ENCODE measurements around the gene MYO9A. TPM values are rescaled to one million over a fixed set of nuclear protein-coding genes. Genes with fewer than 3 reads are reported as not detected.

MYO9A gene
- total and polyA plus RNA-seq, 10 of the 15 experiments (the other 5 are each of a cell fraction or from before 2014, with no cell fraction given), result 3.3 to 25.3 (median 12.2) TPM

- intact Hi-C loops (cut with micrococcal nuclease; ENCODE audit: unreplicated experiment), result no loop called here
- BruUV-seq (replicated peaks), result no TSS peak
- H3K4me3 ChIP-seq, result no peak overlapping the region
Observed at GRCh38 chr15:71776304-71776703, 341.6 kb downstream of the MYO9A start.

GRCh38 chr15:71775856-71776255 is 342.1 kb downstream of the MYO9A start:
- no peak overlapping the region for H3K9ac ChIP-seq (ENCODE audit: control insufficient read depth, insufficient read depth, low read length)
- H3K36me3 ChIP-seq (ENCODE audit: control insufficient read depth in 2 of 2, insufficient read depth in 2 of 2, low read length in 1 of 2), result no peaks in the 10 kb centered on the region
- H4K20me1 ChIP-seq (ENCODE audit: control insufficient read depth, insufficient read depth), result no peaks in the 10 kb centered on the region
- SMC1A ChIA-PET (ENCODE audit: uncharacterized antibody, unreplicated experiment), result interaction anchor here (0.9 kb wide), 1 partner anchor 380 kb away, joined by 4 read pairs; no protein-coding TSS in a partner anchor
- no peak overlapping the region for H3K4me3 ChIP-seq
- no peaks in the 10 kb centered on the region for H3K9me3 ChIP-seq (replicated peaks; ENCODE audit: control insufficient read depth, insufficient read depth, low read length)
- intact Hi-C loops (cut with micrococcal nuclease; ENCODE audit: unreplicated experiment), result no loop called here
- in situ Hi-C loops (cut with MboI), result no loop called here
- H3K4me1 ChIP-seq (ENCODE audit: control insufficient read depth, insufficient read depth, low read length), result peaks cover 8% of the 10 kb centered on the region
- TF ChIP-seq GATAD2B (conservative IDR thresholded peaks at IDR 0.05; ENCODE audit: low read depth), result no peak
- no peak for TF ChIP-seq SIN3A (IDR thresholded peaks at IDR 0.05; ENCODE audit: low read depth, low read length)
- no peak overlapping the region for H3K27ac ChIP-seq (ENCODE audit: control insufficient read depth, insufficient read depth)
- H3K27me3 ChIP-seq (replicated peaks in 1 of 2; ENCODE audit: control insufficient read depth in 2 of 2, insufficient read depth in 2 of 2, low read length in 1 of 2), result no peaks in the 10 kb centered on the region
- POLR2A ChIA-PET, result no interaction called here
- DNase-seq (ENCODE audit: low read depth, low spot score) (no peak), ATAC-seq (no peak), FAIRE-seq (no peak)
- CTCF ChIA-PET, result interaction anchor here (0.9 to 1.1 kb wide), 3 partner anchors 22 to 380 kb away, joined by 3 to 5 read pairs (median 4); no protein-coding TSS in a partner anchor
- no peaks in the 10 kb centered on the region for H3K79me2 ChIP-seq (ENCODE audit: control insufficient read depth, insufficient read depth, low read length)
- RAD21 ChIA-PET (ENCODE audit: unreplicated experiment), result no interaction called here
- H2AFZ ChIP-seq (ENCODE audit: control insufficient read depth, low read depth, low read length), result no peak overlapping the region
- BruUV-seq (replicated peaks), result no TSS peak
- H3K4me2 ChIP-seq (ENCODE audit: control insufficient read depth, insufficient read depth), result no peak overlapping the region

More at GRCh38 chr15:71776304-71776703, 341.6 kb downstream of the MYO9A start:
- Histone ChIP-seq H3K4me1 (ENCODE audit: control insufficient read depth, insufficient read depth, low read length) (peaks cover 11% of the 10 kb centered on the region), H3K27ac (ENCODE audit: control insufficient read depth, insufficient read depth) (no peak overlapping the region), H3K79me2 (ENCODE audit: control insufficient read depth, insufficient read depth, low read length) (no peaks in the 10 kb centered on the region), H3K27me3 (replicated peaks in 1 of 2; ENCODE audit: control insufficient read depth in 2 of 2, insufficient read depth in 2 of 2, low read length in 1 of 2) (no peaks in the 10 kb centered on the region), H3K36me3 (ENCODE audit: control insufficient read depth in 2 of 2, insufficient read depth in 2 of 2, low read length in 1 of 2) (no peaks in the 10 kb centered on the region), H3K9me3 (replicated peaks; ENCODE audit: control insufficient read depth, insufficient read depth, low read length) (no peaks in the 10 kb centered on the region), H4K20me1 (ENCODE audit: control insufficient read depth, insufficient read depth) (no peaks in the 10 kb centered on the region), H2AFZ (ENCODE audit: control insufficient read depth, low read depth, low read length) (no peak overlapping the region), H3K4me2 (ENCODE audit: control insufficient read depth, insufficient read depth) (no peak overlapping the region), H3K9ac (ENCODE audit: control insufficient read depth, insufficient read depth, low read length) (no peak overlapping the region)
- ChIA-PET RAD21 (ENCODE audit: unreplicated experiment) (no interaction called here), POLR2A (no interaction called here), CTCF (interaction anchor here (0.9 to 1.1 kb wide), 2 partner anchors 25 to 380 kb away, joined by 4 to 5 read pairs; no protein-coding TSS in a partner anchor), SMC1A (ENCODE audit: uncharacterized antibody, unreplicated experiment) (interaction anchor here (0.9 kb wide), 1 partner anchor 379 kb away, joined by 4 read pairs; no protein-coding TSS in a partner anchor)
- WGBS (ENCODE audit: insufficient coverage, insufficient replicate concordance, low lambda C conversion rate, missing lambda C conversion rate), result 20% methylated on average over 3 of the region's 3 CpGs
- FAIRE-seq (no peak), ATAC-seq (no peak), DNase-seq (ENCODE audit: low read depth, low spot score) (no peak)
- in situ Hi-C loops (cut with MboI), result no loop called here
- no peak for TF ChIP-seq DPF2 (IDR thresholded peaks at IDR 0.05)
- no peak for TF ChIP-seq ZBED1 (IDR thresholded peaks at IDR 0.05; ENCODE audit: borderline replicate concordance)
- TF ChIP-seq MTA2 (IDR thresholded peaks at IDR 0.05; ENCODE audit: low read depth), result no peak
- TF ChIP-seq SRF (IDR thresholded peaks at IDR 0.05; ENCODE audit: low read depth in 2 of 2, low read length in 2 of 2), result no peak
- no peak for TF ChIP-seq ZNF207 (IDR thresholded peaks at IDR 0.05; ENCODE audit: borderline replicate concordance)
- TF ChIP-seq SMC3 (IDR thresholded peaks at IDR 0.05; ENCODE audit: borderline replicate concordance, low read length), result no peak
- no peak for TF ChIP-seq ZNF622 (IDR thresholded peaks at IDR 0.05)
- no peak for TF ChIP-seq SMAD1 (IDR thresholded peaks at IDR 0.05; ENCODE audit: low read depth, partially characterized antibody)

All from GM12878 (cell line).